SJSA1 (cell line): ENCODE measurements around the gene MAN1A2. TPM values are rescaled to one million over a fixed set of nuclear protein-coding genes. Genes with fewer than 3 reads are reported as not detected.

ENCODE experiments used
- DNase-seq, 2 experiments: peaks; one replicate each; pipeline ENCODE4 v3.0.0-alpha.2; 2015 to 2020; ENCODE audit warnings: low spot score in 2 of 2, low read depth in 1 of 2
- H3K27ac ChIP-seq: fragments of 250-450 bp; sonication (Bioruptor Pico); 2 replicates; pipeline ENCODE4 v1.5.1; 2020; ENCODE audit warnings: mild to moderate bottlenecking, moderate library complexity
- H3K27me3 ChIP-seq: fragments of 250-450 bp; sonication (Bioruptor Pico); replicated peaks from 2 replicates; pipeline ENCODE4 v1.5.1; 2020; ENCODE audit warnings: mild to moderate bottlenecking, moderate library complexity
- H3K36me3 ChIP-seq: fragments of 250-450 bp; sonication (Bioruptor Pico); 2 replicates; pipeline ENCODE4 v1.5.1; 2020; ENCODE audit warnings: mild to moderate bottlenecking
- H3K4me1 ChIP-seq: fragments of 250-450 bp; sonication (Bioruptor Pico); replicated peaks from 2 replicates; pipeline ENCODE4 v1.6.1; 2021; ENCODE audit warnings: mild to moderate bottlenecking
- H3K4me3 ChIP-seq: fragments of 250-450 bp; sonication (Bioruptor Pico); 2 replicates; pipeline ENCODE4 v1.5.1; 2020; ENCODE audit warnings: mild to moderate bottlenecking
- H3K9me3 ChIP-seq: fragments of 250-450 bp; sonication (Bioruptor Pico); replicated peaks from 2 replicates; pipeline ENCODE4 v1.5.1; 2020; ENCODE audit warnings: mild to moderate bottlenecking
- total RNA-seq: library from RNA; depleted of rRNA; stranded (reverse); fragments of >200 nt; shearing (Covaris generic); gene quantifications from 2 replicates; pipeline ENCODE4 v1.2.3, GENCODE V29; 2014

MAN1A2 gene
- total RNA-seq, 1 experiment from 2014 or later = 44.6 TPM

GRCh38 chr1:117511273-117511672 is 144.0 kb downstream of the MAN1A2 start:
- H3K36me3 ChIP-seq = no peaks in the 10 kb centered on the region; the same call in 1 of the 2 replicates
- DNase-seq = no peak
- H3K27me3 ChIP-seq = no peaks in the 10 kb centered on the region; the same call in 1 of the 2 replicates
- H3K27ac ChIP-seq = no peak overlapping the region
- no peaks in the 10 kb centered on the region for H3K9me3 ChIP-seq
- no peak overlapping the region for H3K4me3 ChIP-seq
- no peaks in the 10 kb centered on the region for H3K4me1 ChIP-seq

- H3K27me3 ChIP-seq = no peaks in the 10 kb centered on the region; the same call in 1 of the 2 replicates
- no peaks in the 10 kb centered on the region for H3K9me3 ChIP-seq
- no peaks in the 10 kb centered on the region for H3K4me1 ChIP-seq
- H3K36me3 ChIP-seq = no peaks in the 10 kb centered on the region; the same call in 1 of the 2 replicates
- H3K27ac ChIP-seq = no peak overlapping the region
- H3K4me3 ChIP-seq = no peak overlapping the region
- peak in 1 of 2 experiments; percentile 24 for DNase-seq
Measured at GRCh38 chr1:117512728-117513321, 145.6 kb downstream of the MAN1A2 start.

- Histone ChIP-seq H3K4me1 (no peaks in the 10 kb centered on the region), H3K27me3 (no peaks in the 10 kb centered on the region), H3K4me3 (no peak overlapping the region), H3K36me3 (no peaks in the 10 kb centered on the region), H3K27ac (no peak overlapping the region), H3K9me3 (no peaks in the 10 kb centered on the region)
- no peak for DNase-seq
Measured at GRCh38 chr1:117523111-117523510, 155.9 kb downstream of the MAN1A2 start.

- no peaks in the 10 kb centered on the region for H3K4me1 ChIP-seq
- H3K4me3 ChIP-seq = no peak overlapping the region
- H3K27ac ChIP-seq = no peak overlapping the region
- H3K36me3 ChIP-seq = no peaks in the 10 kb centered on the region
- DNase-seq = no peak
- no peaks in the 10 kb centered on the region for H3K27me3 ChIP-seq
- no peaks in the 10 kb centered on the region for H3K9me3 ChIP-seq
Measured at GRCh38 chr1:117527074-117527473, 159.8 kb downstream of the MAN1A2 start.

GRCh38 chr1:117527566-117528102 is 160.4 kb downstream of the MAN1A2 start:
- DNase-seq = no peak
- Histone ChIP-seq H3K9me3 (no peaks in the 10 kb centered on the region), H3K27me3 (no peaks in the 10 kb centered on the region), H3K27ac (no peak overlapping the region), H3K4me1 (no peaks in the 10 kb centered on the region), H3K4me3 (no peak overlapping the region), H3K36me3 (no peaks in the 10 kb centered on the region)

GRCh38 chr1:117529683-117530082 is 162.4 kb downstream of the MAN1A2 start:
- Histone ChIP-seq H3K27ac (no peak overlapping the region), H3K36me3 (no peaks in the 10 kb centered on the region), H3K4me3 (no peak overlapping the region), H3K4me1 (peaks cover 1% of the 10 kb centered on the region; the same call in 1 of the 2 replicates), H3K9me3 (no peaks in the 10 kb centered on the region), H3K27me3 (no peaks in the 10 kb centered on the region)
- no peak for DNase-seq

GRCh38 chr1:117531222-117531621 is 164.0 kb downstream of the MAN1A2 start:
- Histone ChIP-seq H3K27ac (no peak overlapping the region), H3K4me1 (peaks cover 7% of the 10 kb centered on the region), H3K4me3 (no peak overlapping the region), H3K27me3 (no peaks in the 10 kb centered on the region), H3K36me3 (no peaks in the 10 kb centered on the region), H3K9me3 (no peaks in the 10 kb centered on the region)
- DNase-seq = no peak

- Histone ChIP-seq H3K36me3 (no peaks in the 10 kb centered on the region), H3K27me3 (no peaks in the 10 kb centered on the region), H3K27ac (no peak overlapping the region), H3K9me3 (no peaks in the 10 kb centered on the region), H3K4me3 (no peak overlapping the region), H3K4me1 (peaks cover 7% of the 10 kb centered on the region)
- DNase-seq = peak; percentile 57 to 63
Measured at GRCh38 chr1:117534995-117535467, 167.8 kb downstream of the MAN1A2 start.

GRCh38 chr1:117535821-117536220 is 168.6 kb downstream of the MAN1A2 start:
- no peak overlapping the region for H3K4me3 ChIP-seq
- no peaks in the 10 kb centered on the region for H3K9me3 ChIP-seq

GRCh38 chr1:117537291-117537920 is 170.2 kb downstream of the MAN1A2 start:
- Histone ChIP-seq H3K27ac (no peak overlapping the region), H3K27me3 (no peaks in the 10 kb centered on the region), H3K36me3 (no peaks in the 10 kb centered on the region), H3K4me3 (no peak overlapping the region), H3K4me1 (peaks cover 7% of the 10 kb centered on the region), H3K9me3 (no peaks in the 10 kb centered on the region)
- DNase-seq = no peak

More at GRCh38 chr1:117535821-117536220, 168.6 kb downstream of the MAN1A2 start:
- DNase-seq = no peak
- H3K27ac ChIP-seq = no peak overlapping the region
- H3K4me1 ChIP-seq = peaks cover 7% of the 10 kb centered on the region
- no peaks in the 10 kb centered on the region for H3K27me3 ChIP-seq
- H3K36me3 ChIP-seq = no peaks in the 10 kb centered on the region

GRCh38 chr1:117540532-117540931 is 173.3 kb downstream of the MAN1A2 start:
- no peak for DNase-seq
- H3K9me3 ChIP-seq = no peaks in the 10 kb centered on the region
- no peaks in the 10 kb centered on the region for H3K36me3 ChIP-seq
- no peak overlapping the region for H3K4me3 ChIP-seq
- no peaks in the 10 kb centered on the region for H3K4me1 ChIP-seq
- no peak overlapping the region for H3K27ac ChIP-seq
- H3K27me3 ChIP-seq = 0 out of 2 replicates have a peak, but pooled peaks cover 2% of the 10 kb centered on the region

GRCh38 chr1:117541003-117541402 is 173.8 kb downstream of the MAN1A2 start:
- H3K4me1 ChIP-seq = no peaks in the 10 kb centered on the region
- DNase-seq = no peak
- H3K27me3 ChIP-seq = 0 out of 2 replicates have a peak, but pooled peaks cover 2% of the 10 kb centered on the region
- H3K36me3 ChIP-seq = no peaks in the 10 kb centered on the region
- no peaks in the 10 kb centered on the region for H3K9me3 ChIP-seq
- no peak overlapping the region for H3K27ac ChIP-seq
- no peak overlapping the region for H3K4me3 ChIP-seq

GRCh38 chr1:117541585-117541984 is 174.3 kb downstream of the MAN1A2 start:
- Histone ChIP-seq H3K9me3 (no peaks in the 10 kb centered on the region), H3K36me3 (no peaks in the 10 kb centered on the region), H3K4me1 (no peaks in the 10 kb centered on the region), H3K4me3 (no peak overlapping the region), H3K27me3 (0 out of 2 replicates have a peak, but pooled peaks cover 2% of the 10 kb centered on the region), H3K27ac (no peak overlapping the region)
- DNase-seq = no peak

GRCh38 chr1:117544509-117545109 is 177.4 kb downstream of the MAN1A2 start:
- Histone ChIP-seq H3K27ac (no peak overlapping the region), H3K4me3 (no peak overlapping the region), H3K27me3 (0 out of 2 replicates have a peak, but pooled peaks cover 2% of the 10 kb centered on the region), H3K4me1 (no peaks in the 10 kb centered on the region), H3K36me3 (no peaks in the 10 kb centered on the region), H3K9me3 (no peaks in the 10 kb centered on the region)
- DNase-seq = no peak
